Transverse colon (tissue), 4 donors: Measurements from ENCODE around the gene SELENOK.

ENCODE experiments used
- CTCF ChIP-seq, 5 experiments: fragments of 200-600 bp in 3 of 5; fragments of 450-650 bp in 2 of 5; sonication (generic) in 3 of 5; IDR thresholded peaks; 1 replicate in 2 of 5; 2 replicates in 3 of 5; pipeline ENCODE4 v1.5.1; 2016 to 2017; ENCODE audit warnings: antibody characterized with exemption in 5 of 5, inconsistent platforms in 3 of 5, mild to moderate bottlenecking in 2 of 5, moderate library complexity in 1 of 5
- POLR2AphosphoS5 ChIP-seq, 3 donors: sonication (generic); formaldehyde crosslinking; IDR thresholded peaks; one replicate each; pipeline ENCODE4 v1.6.1; 2016; ENCODE audit warnings: antibody characterized with exemption in 3 of 3

GRCh38 chr3:53863145-53863544 lies 28.5 kb downstream of the SELENOK start:
- no peak for TF ChIP-seq CTCF (IDR thresholded peaks at IDR 0.05)
- no peak for TF ChIP-seq POLR2AphosphoS5 (IDR thresholded peaks at IDR 0.05)
